GM12874 (cell line): ENCODE measurements around the gene STRBP.

Source experiments
- TF ChIP-seq, protein P1 (sequence below): IDR thresholded peaks from 2 replicates; pipeline ENCODE4 v1.5.1; 2011; ENCODE audit warnings: low read depth, mild to moderate bottlenecking, control low read depth, low read length, moderate library complexity; ENCODE audit not compliant: insufficient read depth

Gene STRBP

DNA sequence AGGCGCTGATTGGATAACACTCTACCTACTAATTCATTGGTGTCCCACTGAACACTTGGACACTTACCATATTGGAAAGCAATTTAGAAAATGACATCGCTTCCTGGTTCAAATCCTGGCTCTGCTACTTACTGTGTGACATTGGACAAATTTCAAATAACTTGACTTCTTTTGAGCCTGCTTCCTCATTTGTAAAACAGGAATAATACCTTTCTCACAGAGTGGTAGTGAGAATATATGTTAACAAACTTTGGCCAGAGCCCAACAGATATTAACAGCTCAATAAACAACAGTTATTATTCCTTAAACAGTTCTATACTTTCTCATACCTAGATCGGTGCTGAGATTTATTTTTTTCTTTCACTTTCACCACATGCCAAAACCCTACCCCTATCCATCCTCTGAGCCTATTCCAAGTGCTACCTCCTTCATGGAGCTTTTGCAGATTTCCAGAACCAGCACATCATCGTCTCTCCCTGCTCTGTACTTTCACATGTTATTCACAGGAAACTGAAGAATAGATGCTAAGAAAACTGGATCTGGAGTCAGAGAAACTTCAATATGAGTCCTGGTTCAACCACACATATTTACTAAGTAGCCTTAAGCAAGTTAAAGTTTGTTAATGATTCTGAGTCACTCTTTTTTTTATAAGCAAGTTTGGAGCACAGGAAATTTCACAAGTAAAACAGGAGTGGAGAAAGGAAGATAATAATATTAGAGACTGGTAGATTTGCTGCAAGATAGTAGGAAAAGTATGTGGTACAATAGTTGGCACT lies 92.3 kb downstream of the STRBP start:
- TF ChIP-seq, protein P1, sequence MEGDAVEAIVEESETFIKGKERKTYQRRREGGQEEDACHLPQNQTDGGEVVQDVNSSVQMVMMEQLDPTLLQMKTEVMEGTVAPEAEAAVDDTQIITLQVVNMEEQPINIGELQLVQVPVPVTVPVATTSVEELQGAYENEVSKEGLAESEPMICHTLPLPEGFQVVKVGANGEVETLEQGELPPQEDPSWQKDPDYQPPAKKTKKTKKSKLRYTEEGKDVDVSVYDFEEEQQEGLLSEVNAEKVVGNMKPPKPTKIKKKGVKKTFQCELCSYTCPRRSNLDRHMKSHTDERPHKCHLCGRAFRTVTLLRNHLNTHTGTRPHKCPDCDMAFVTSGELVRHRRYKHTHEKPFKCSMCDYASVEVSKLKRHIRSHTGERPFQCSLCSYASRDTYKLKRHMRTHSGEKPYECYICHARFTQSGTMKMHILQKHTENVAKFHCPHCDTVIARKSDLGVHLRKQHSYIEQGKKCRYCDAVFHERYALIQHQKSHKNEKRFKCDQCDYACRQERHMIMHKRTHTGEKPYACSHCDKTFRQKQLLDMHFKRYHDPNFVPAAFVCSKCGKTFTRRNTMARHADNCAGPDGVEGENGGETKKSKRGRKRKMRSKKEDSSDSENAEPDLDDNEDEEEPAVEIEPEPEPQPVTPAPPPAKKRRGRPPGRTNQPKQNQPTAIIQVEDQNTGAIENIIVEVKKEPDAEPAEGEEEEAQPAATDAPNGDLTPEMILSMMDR, result no peak

DNA sequence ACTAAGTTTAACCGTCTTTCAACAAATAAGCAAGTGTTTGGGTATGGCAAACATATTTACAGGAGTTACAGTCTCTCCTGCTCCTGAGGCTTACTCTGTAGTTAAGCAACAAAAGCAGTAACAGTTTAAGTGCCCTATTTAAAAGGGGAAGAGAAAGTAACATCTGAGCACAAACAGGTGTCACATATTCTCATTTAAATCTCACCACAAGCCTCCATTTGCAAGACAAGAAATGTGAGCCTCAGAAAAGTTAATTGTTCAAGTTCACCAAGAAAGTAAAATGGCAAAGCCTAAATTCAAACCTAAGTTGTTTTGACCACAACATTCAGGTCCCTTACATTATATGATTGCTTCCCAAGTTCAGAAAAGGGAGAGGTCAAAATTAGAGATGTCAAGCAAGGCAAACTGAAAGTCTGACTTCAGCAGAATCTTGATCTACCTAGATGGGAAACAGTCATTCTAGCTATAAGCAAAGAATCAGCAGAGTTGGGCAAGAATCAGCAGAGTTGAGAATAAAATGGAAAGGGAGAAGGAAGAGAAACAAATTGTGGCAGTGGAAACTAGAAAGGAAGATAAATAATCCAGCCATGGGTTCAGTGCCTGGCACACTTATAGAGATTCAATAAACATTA lies 93.4 kb downstream of the STRBP start:
- TF ChIP-seq, protein P1, result no peak

DNA sequence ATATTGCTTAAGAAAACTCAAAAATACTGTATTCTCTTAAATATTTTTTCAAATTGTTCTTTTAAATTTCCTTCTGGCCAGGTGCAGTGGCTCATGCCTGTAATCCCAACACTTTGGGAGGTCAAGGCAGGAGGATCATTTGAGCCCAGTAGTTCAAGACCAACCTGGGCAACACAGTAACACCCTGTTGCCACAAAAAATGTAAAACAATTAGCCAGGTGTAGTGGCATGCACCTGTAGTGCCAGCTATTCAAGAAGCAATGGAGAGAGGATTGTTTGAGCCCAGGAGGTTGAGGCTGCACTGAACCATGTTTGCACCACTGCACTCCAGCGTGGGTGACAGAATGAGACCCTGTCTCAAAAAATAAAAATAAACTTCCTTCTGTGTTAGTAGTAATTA lies 94.3 kb downstream of the STRBP start:
- TF ChIP-seq, protein P1, result no peak

DNA sequence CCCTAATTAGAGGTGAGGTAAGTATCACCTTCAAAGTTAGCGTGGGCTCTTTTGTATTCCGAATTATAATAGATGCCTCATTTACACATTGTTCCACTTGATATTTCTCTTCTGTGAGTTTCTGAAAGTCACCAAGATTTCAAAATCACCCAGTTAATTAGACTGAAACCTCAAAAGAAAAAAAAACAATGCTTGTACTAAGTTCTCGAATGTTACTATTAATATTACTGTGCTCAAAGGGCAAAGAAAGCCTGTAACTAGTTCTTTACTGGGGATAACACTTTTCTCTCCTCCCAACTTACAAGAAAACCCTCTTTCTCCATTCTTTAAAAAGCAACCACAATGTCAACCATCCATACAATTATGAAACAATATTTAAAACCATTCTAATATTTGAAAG lies 98.5 kb downstream of the STRBP start:
- TF ChIP-seq, protein P1, result no peak

DNA sequence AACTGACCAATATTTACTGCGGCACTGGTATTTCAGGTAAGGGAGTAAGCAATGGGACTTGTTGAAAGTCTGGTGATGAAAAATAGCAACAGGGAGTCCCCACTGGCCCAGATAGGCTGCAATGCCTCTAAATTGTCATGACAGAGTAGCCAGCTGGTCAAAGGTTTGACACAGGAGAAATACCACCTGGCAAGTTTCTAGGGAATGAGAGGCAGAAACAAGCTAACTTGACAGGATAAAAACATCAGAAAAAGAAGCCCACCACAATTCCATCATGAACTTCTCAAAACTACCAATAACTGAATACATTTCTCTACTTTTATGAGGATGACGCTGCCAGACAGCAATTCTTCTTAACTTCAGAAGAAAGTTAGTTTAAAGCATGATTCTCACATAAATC lies 99.8 kb downstream of the STRBP start:
- TF ChIP-seq, protein P1, result no peak

DNA sequence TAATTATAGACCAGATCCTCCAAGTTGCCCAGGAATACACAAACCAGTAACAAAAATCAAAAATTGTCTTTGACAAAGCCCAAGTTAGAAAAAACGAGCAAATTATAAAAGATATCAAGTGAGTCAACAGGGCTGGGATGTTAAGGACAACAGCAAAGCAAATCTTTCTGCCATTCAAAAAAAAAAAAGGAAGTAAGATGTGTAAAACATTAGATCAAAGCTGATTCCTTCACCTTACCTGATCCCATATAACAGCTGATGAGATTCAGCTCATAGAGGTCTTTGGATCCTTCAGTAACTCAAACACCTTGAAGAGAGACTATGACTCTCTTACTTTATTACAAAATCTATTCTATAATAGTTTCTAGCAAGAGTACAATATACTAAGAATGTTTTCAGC lies 100.9 kb downstream of the STRBP start:
- TF ChIP-seq, protein P1, result no peak

DNA sequence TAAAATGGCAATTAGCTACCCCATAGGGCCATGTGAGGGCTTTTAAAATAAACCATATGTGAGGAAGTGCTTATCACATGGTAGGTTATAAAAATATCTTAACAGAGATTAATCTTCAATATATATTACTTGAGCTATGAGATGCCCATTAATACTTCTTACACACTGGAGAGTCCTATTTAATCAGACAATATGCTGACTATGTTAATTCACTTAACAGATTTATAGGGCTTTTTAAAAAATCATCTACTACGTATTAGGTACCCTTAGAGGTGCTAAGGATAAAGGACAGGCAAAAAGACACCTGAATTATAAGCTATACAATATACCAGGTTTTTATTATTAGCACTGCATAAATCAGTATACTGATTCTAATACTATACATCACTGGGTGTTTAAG lies 102.6 kb downstream of the STRBP start:
- TF ChIP-seq, protein P1, result no peak
